ENCODE data around the gene TRIOBP. TPM values are rescaled to one million over a fixed set of nuclear protein-coding genes. Genes with fewer than 3 reads are reported as not detected.

TRIOBP gene
- total RNA-seq, 1 experiment from 2014 or later = 25.6 TPM

DNA sequence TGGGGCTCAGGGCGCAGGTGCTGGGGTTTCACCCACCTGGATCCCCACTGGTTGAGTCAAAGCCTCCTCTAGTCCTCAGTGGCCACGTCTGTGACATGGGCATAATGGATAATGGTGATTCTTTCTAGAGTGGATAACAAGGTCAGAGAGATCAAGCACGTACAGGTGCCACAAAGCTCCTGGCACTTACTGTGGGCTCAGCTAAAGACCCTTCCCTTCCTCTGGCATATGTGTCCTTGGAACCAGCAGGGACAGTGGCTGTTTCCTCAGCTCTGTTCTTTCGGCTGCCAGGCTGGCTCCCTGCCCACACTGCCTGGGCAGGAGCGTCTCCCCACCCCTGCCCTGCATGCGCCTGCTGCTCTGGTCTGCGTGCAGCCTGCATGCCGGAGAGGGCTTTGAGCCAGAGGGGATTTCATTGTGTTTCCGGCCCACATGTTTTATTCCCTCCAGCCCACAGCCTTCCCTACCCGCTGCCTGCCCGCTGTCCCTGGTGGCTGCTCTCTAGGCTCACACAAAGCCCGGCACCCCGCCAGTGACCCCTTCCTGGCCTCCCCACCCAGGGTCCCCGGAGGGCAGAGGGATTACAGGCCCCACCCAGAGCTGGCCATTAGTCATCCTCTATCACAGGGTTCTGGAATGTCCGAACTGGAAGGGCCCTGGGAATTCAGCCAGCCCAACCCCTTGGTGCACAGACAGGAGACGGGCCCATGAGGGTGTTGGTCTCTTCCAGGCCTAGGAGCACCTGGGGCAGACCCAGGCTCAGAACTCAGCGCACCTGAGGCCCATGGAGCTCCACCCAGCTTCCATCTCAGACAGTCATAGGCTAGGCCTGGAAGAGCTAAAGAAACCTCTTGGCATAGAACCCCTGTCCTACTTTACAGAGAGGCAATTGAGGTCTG lies 55.6 kb downstream of the TRIOBP start:
- peak; percentile 92 for DNase-seq (ENCODE audit: low read depth, low spot score)
- in situ Hi-C loops (cut with HindIII; ENCODE audit: low pct_unique_long_range_greater_than_20kb, low sequenced_read_pairs) = no loop called here

GRCh38 chr22:37753746-37754145 lies 56.9 kb downstream of the TRIOBP start:
- in situ Hi-C loops (cut with HindIII; ENCODE audit: low pct_unique_long_range_greater_than_20kb, low sequenced_read_pairs) = no loop called here
- DNase-seq (ENCODE audit: low read depth, low spot score) = no peak

DNA sequence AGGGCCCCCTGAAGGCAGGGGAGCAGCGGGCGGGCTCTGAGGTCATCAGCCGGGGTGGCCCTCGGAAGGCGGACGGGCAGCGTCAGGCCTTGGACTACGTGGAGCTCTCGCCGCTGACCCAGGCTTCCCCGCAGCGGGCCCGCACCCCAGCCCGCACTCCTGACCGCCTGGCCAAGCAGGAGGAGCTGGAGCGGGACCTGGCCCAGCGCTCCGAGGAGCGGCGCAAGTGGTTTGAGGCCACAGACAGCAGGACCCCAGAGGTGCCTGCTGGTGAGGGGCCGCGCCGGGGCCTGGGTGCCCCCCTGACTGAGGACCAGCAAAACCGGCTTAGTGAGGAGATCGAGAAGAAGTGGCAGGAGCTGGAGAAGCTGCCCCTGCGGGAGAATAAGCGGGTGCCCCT lies 60.8 kb downstream of the TRIOBP start:
- no peak for DNase-seq (ENCODE audit: low read depth, low spot score)

DNA sequence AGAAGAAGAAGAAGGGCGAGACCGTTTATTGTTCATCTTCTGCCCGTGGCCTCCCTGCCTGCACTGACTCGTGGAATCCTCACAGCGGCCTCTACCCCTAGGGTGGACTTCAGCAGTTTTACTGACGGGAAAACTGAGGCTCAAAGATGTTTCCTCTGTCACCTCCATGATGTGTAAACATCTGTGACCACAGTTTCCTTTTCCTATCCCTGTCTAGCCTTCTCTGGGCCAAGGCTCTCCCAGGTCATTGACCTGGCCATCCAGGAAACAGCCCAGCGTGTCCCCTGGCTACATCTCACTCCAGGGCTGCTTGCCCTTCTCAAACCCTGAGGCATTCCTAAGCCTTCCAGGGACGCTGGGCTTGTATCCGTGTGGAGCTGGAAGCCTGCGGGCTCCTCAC lies 61.8 kb downstream of the TRIOBP start:
- DNase-seq (ENCODE audit: low read depth, low spot score) = no peak

More for the DNA sequence above, 60.8 kb downstream of the TRIOBP start:
- in situ Hi-C loops (cut with HindIII; ENCODE audit: low pct_unique_long_range_greater_than_20kb, low sequenced_read_pairs) = no loop called here

GRCh38 chr22:37759281-37759680 lies 62.4 kb downstream of the TRIOBP start:
- in situ Hi-C loops (cut with HindIII; ENCODE audit: low pct_unique_long_range_greater_than_20kb, low sequenced_read_pairs) = no loop called here
- DNase-seq (ENCODE audit: low read depth, low spot score) = no peak

More for the DNA sequence above, 61.8 kb downstream of the TRIOBP start:
- in situ Hi-C loops (cut with HindIII; ENCODE audit: low pct_unique_long_range_greater_than_20kb, low sequenced_read_pairs) = no loop called here

DNA sequence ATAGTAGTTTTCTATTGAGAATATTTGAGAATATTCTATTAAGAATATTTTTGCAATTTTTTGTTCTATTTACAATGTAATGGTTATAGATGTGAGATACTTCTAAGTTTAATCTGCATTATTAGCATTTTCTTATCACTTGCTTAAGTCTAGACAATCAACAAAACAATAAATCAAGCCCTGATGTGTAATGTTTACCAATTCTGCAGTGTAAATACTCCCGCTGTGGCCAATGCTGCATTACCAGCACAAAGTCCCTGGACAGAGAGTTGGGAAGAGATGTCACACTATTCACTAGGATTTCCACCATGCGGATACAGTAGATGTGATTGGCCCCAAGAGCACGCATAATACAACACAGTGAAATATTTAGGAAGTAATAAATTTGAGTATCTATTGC lies 63.3 kb downstream of the TRIOBP start:
- in situ Hi-C loops (cut with HindIII; ENCODE audit: low pct_unique_long_range_greater_than_20kb, low sequenced_read_pairs) = no loop called here
- no peak for DNase-seq (ENCODE audit: low read depth, low spot score)

DNA sequence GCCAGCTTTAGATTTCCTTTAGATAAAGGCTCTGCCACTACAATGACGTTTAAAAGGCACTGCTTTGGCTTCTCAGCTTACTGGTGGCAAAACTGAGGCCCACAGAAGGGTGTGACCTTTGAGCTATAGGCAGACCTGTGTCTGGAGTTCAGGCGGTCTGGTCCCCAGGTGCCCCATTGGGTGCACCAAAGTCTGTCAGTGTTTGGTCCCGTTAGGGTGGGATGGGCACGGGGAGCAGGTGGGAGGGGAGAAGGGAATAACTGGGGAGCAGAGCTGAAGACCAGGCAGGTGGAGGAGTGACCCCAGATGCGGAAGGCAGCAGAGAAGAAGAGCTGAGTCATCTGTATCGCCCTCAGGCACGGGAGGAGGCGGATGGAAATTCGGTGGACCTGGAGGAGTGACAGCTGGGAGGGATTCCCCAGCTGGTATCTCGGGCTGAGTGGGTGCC lies 65.6 kb downstream of the TRIOBP start:
- in situ Hi-C loops (cut with HindIII; ENCODE audit: low pct_unique_long_range_greater_than_20kb, low sequenced_read_pairs) = no loop called here
- DNase-seq (ENCODE audit: low read depth, low spot score) = no peak

GRCh38 chr22:37763012-37763411 lies 66.2 kb downstream of the TRIOBP start:
- in situ Hi-C loops (cut with HindIII; ENCODE audit: low pct_unique_long_range_greater_than_20kb, low sequenced_read_pairs) = no loop called here
- DNase-seq (ENCODE audit: low read depth, low spot score) = no peak

DNA sequence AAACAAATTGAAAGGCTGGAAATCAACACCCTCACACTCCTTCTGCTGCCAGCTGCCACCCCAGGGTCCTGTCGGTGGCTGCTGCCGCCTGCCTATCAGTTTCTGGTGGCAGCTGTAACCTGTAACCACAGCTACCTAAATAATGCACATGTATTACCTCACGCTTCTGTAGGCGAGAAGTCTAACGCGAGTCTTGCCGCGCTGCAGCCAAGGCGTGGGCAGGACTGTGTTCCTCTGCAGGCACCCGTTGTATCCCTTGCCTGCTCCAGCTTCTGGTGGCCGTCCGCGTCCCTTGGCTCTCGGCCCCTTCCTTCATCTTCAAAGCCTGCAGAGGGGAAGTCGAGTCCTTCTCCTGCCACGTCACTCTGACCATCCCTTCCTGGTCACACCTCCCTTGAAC lies 66.8 kb downstream of the TRIOBP start:
- DNase-seq (ENCODE audit: low read depth, low spot score) = no peak
- in situ Hi-C loops (cut with HindIII; ENCODE audit: low pct_unique_long_range_greater_than_20kb, low sequenced_read_pairs) = no loop called here

DNA sequence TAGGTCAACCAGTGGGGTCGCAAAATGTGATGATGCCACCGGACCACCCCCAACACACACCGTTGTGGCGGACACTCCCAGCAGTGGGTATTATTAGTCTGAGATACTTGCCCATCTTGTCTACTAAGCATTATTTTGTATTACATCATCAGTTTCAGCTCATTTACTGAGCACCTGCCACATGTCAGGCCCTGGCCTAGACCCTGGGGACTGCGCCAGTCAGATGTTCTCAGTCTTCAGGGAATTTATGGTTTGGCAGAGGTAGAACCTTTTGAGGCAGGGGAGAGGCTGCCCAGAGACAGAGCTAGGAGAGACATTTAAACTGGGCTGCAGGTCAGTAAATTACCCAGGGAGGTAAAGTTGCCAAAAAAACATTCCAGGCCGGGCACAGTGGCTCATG lies 67.8 kb downstream of the TRIOBP start:
- in situ Hi-C loops (cut with HindIII; ENCODE audit: low pct_unique_long_range_greater_than_20kb, low sequenced_read_pairs) = no loop called here
- no peak for DNase-seq (ENCODE audit: low read depth, low spot score)

DNA sequence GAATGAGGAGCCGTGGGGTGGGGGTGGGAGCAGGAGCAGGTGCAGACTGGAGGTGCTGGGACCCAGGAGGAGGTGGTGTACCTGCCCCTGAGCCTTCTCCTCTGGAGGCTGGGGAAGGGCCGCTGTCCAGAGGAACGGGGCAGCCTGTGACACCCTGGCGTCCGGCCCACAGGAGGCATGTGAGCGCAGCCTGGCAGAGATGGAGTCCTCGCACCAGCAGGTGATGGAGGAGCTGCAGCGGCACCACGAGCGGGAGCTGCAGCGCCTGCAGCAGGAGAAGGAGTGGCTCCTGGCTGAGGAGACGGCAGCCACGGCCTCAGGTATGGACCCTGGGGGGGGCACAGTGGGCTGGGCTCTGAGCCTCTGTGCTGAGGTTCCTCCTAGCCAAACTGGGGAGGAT lies 68.7 kb downstream of the TRIOBP start:
- in situ Hi-C loops (cut with HindIII; ENCODE audit: low pct_unique_long_range_greater_than_20kb, low sequenced_read_pairs) = no loop called here

DNA sequence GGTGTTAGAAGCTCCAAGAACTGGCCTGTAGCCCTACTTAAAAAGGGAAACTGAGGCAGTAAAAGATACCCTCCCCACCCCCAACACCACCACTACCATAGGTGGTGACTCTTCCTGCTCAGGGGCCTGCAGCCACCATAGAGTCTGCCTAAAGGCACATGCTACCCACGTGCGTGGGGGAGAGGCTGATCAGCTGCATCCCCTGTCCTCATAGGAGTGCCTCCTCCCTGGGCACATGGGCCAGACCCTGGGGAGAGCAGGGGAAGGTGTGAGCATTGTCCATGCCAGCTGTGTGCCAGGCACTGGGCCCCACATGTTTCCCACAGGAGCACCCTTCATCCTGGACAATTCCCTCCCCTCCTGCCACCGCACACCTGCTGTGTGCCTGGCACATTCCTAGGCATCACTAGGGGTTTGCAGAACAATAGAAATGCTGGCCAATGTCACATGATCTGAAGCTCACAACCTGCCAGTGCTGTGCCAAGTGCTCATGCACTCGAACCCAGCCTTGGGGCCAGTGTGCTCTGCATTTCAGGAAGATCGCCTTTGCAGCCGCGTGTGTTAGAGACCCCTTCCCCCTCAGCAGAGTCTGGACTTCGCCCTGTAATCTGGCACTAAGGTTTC lies 69.2 kb downstream of the TRIOBP start:
- DNase-seq (ENCODE audit: low read depth, low spot score) = no peak

More for the DNA sequence above, 68.7 kb downstream of the TRIOBP start:
- DNase-seq (ENCODE audit: low read depth, low spot score) = no peak

GRCh38 chr22:37768273-37768672 lies 71.4 kb downstream of the TRIOBP start:
- in situ Hi-C loops (cut with HindIII; ENCODE audit: low pct_unique_long_range_greater_than_20kb, low sequenced_read_pairs) = no loop called here
- DNase-seq (ENCODE audit: low read depth, low spot score) = no peak

More for the DNA sequence above, 69.2 kb downstream of the TRIOBP start:
- in situ Hi-C loops (cut with HindIII; ENCODE audit: low pct_unique_long_range_greater_than_20kb, low sequenced_read_pairs) = no loop called here

GRCh38 chr22:37769056-37769455 lies 72.2 kb downstream of the TRIOBP start:
- no peak for DNase-seq (ENCODE audit: low read depth, low spot score)
- in situ Hi-C loops (cut with HindIII; ENCODE audit: low pct_unique_long_range_greater_than_20kb, low sequenced_read_pairs) = no loop called here

DNA sequence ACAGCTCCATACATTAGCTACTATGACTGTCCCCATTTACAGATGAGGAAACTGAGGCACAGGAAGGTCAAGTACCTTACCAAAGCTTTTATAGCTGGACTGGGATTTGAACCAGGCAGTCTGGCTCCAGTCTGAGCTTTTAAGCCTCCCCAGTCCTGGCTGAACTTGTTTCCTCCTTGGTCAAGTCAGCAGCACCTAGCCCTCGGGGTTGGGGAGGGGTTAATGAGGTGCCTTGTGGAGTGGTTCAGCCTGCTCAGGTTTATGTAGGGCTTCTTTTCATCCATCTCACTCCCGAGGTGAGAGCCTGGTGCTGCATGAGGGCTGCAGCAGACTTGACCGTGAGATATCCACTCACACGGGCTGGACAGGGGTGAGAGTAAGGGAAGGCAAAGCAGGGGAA lies 74.2 kb downstream of the TRIOBP start:
- DNase-seq (ENCODE audit: low read depth, low spot score) = no peak
- in situ Hi-C loops (cut with HindIII; ENCODE audit: low pct_unique_long_range_greater_than_20kb, low sequenced_read_pairs) = no loop called here

GRCh38 chr22:37771702-37772427 lies 75.0 kb downstream of the TRIOBP start:
- no peak for DNase-seq (ENCODE audit: low read depth, low spot score)
- in situ Hi-C loops (cut with HindIII; ENCODE audit: low pct_unique_long_range_greater_than_20kb, low sequenced_read_pairs) = no loop called here

- in situ Hi-C loops (cut with HindIII; ENCODE audit: low pct_unique_long_range_greater_than_20kb, low sequenced_read_pairs) = no loop called here
- no peak for DNase-seq (ENCODE audit: low read depth, low spot score)
Observed at GRCh38 chr22:37774728-37775127, 77.9 kb downstream of the TRIOBP start.

Data from SK-MEL-5 (cell line).